VCaP (cell line): ENCODE results near the gene MYO1D.

Experiments used
- H3K27ac ChIP-seq: fragments of 450-650 bp; 2 replicates; pipeline ENCODE4 v1.5.1; 2017
- CTCF ChIP-seq: fragments of 450-650 bp; conservative IDR thresholded peaks from 2 replicates; pipeline ENCODE4 v1.5.1; 2017; ENCODE audit warnings: mild to moderate bottlenecking, moderate library complexity

The MYO1D gene

GRCh38 chr17:32875230-32875917, 1.6 kb downstream of the MYO1D start:
- H3K27ac ChIP-seq = peak overlapping the region; percentile 96
- TF ChIP-seq CTCF = no peak

DNA sequence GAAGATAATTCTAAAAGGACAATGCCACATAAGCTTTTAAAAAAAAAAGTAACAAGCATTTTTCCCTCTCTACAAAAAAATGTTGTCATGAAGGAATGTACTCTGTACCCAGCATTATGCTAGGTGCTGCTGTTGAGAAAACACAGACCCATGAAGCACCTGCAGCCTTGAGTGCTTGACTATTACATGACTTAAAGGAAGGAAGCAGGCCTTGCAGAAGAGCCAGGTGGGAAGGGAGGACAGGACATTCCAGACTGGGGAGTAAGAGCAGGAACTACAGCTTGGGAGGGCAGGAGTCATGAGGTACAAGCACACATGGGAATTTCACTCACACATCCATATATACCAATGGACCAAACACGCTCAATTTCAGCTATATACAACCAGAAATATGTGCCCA, 3.8 kb downstream of the MYO1D start:
- no peak overlapping the region for H3K27ac ChIP-seq
- TF ChIP-seq CTCF = no peak

DNA sequence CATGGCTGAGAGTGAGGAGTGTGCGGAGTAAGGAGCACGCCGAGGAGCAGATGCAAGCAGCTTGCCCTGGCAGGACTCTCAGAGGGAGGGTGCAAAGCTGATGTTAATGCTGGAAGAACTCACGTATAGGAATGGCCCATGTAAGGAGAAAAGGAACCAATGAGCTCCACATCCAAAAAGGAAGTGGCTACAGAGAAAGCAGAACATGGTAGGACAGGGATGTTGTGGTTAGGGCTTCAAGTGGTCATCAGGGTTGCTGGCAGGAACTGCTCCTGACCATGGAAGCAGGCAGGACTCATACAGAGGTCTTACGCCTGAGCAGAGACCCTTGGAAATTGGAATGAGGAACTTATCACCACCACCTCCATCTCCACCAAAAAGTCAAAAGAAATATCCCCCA, 5.2 kb downstream of the MYO1D start:
- no peak overlapping the region for H3K27ac ChIP-seq
- TF ChIP-seq CTCF = no peak

- no peak overlapping the region for H3K27ac ChIP-seq
- no peak for TF ChIP-seq CTCF
These were observed 6.0 kb downstream of the MYO1D start for GRCh38 chr17:32870969-32871368.

DNA sequence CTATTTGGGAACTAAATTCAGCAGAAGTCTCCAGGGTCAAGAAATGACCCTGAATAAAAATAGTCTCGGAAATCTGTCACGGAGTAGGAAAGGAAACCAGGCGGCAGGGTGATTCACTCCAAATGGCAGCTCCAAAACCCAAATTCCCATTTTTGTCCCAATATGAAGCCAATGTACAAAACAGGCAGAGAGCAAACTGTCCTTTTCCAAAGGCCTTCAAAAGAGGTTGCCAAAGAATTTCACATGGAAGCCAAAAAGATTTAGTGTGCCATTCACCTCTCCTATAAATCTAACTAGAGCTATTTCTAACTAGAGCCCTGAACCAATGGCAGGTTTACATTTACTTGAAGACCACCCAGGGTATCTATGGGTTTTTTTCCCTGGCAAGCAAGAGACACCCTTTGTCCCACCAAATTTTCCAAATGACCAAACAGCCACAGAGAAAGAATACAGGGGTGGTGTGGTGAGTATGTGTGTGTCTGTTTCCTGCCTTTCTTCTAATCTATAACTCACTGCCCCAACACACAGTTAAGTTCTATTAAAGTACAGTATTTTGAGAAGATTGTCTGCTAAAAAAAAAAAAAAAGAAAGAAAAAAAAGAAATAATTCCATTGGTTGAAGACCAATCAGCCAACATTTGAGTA, 6.8 kb downstream of the MYO1D start:
- no peak overlapping the region for H3K27ac ChIP-seq

GRCh38 chr17:32869345-32870026, 7.4 kb downstream of the MYO1D start:
- no peak for TF ChIP-seq CTCF
- no peak overlapping the region for H3K27ac ChIP-seq

More for the DNA sequence above, 6.8 kb downstream of the MYO1D start:
- TF ChIP-seq CTCF = no peak

DNA sequence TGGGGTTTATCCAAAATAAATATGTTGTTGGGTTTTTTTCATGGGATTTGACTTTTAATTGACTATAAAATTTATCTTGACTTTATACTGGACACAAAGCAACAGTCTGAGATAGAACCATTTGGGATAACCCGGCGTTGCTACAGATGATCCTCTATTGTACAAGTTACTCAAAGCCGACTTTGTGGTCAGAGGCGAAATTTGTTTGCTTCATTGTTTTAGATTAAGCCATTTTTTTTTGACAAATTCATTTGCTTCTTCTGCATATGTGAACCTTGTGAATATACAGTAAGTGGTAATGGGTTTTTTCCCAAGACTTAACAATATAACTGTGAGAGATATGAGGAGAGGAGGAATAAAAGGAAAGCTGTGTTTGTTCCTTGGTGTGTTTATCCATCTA, 11.8 kb downstream of the MYO1D start:
- TF ChIP-seq CTCF = no peak
- no peak overlapping the region for H3K27ac ChIP-seq
